ENCODE data around the gene ABCC6. TPM values are rescaled to one million over a fixed set of nuclear protein-coding genes. Genes with fewer than 3 reads are reported as not detected.

ABCC6 gene
- not detected in 2 replicates for total RNA-seq

GRCh38 chr16:16222850-16223661 lies at the start of gene ABCC6:
TSS of gene ABCC6 (minus strand) at chr16:16223494. CDS start at chr16:16223434, 60 bp downstream.

Other genes with a start within 250 kb of the ABCC6 start
- gene NOMO3, start 9.0 kb upstream of the ABCC6 start, total RNA-seq: 18.1 and 37.1 TPM in 2 replicates
- 3.1 and 19.9 TPM in 2 replicates for gene NPIPA7, start 155.6 kb upstream of the ABCC6 start, total RNA-seq